ENCODE results near the gene CDNF.

DNA sequence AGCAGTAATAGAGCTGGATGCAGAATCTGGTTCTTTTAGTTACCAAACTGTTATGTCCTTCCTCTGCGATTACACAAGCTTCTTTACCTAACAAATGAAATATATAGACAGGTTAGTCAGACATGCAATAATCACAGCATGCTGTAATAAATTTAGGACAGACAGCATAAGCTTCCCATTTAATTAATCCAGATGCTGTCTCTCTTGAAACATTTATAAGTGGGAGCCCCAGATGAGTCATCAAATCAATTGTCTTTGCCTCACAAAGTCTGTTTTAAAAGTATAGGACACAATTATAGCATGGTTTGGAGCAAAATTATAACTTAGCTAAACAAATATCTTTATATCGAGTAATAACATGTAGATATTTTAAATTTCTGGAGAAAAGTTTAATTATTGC, 1.6 kb downstream of the CDNF start:
- TF ChIP-seq TAF1 (IDR thresholded peaks at IDR 0.05; ENCODE audit: low read depth, low read length) (no peak), POLR2AphosphoS5 (IDR thresholded peaks at IDR 0.05; ENCODE audit: low read depth, low read length) (no peak), POLR2A (IDR thresholded peaks at IDR 0.05; ENCODE audit: low read depth, low read length) (no peak)

All from GM12891 (cell line).